ENCODE results near the gene SDHAF1. TPM values are rescaled to one million over a fixed set of nuclear protein-coding genes. Genes with fewer than 3 reads are reported as not detected.
"Not testable (repeated sequence)": the region's sequence is repeated elsewhere in the genome, so short reads cannot be mapped to it uniquely, and the experiment has no call there.

Gene SDHAF1, protein sequence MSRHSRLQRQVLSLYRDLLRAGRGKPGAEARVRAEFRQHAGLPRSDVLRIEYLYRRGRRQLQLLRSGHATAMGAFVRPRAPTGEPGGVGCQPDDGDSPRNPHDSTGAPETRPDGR
- polyA plus RNA-seq (2013, experiment 1 of 4) = 9.9 TPM
- polyA plus RNA-seq (2013, experiment 2 of 4) = 9.6 TPM
- polyA plus RNA-seq (2013, experiment 3 of 4) = 10.0 TPM
- polyA plus RNA-seq (2013, experiment 4 of 4) = 11.0 TPM

DNA sequence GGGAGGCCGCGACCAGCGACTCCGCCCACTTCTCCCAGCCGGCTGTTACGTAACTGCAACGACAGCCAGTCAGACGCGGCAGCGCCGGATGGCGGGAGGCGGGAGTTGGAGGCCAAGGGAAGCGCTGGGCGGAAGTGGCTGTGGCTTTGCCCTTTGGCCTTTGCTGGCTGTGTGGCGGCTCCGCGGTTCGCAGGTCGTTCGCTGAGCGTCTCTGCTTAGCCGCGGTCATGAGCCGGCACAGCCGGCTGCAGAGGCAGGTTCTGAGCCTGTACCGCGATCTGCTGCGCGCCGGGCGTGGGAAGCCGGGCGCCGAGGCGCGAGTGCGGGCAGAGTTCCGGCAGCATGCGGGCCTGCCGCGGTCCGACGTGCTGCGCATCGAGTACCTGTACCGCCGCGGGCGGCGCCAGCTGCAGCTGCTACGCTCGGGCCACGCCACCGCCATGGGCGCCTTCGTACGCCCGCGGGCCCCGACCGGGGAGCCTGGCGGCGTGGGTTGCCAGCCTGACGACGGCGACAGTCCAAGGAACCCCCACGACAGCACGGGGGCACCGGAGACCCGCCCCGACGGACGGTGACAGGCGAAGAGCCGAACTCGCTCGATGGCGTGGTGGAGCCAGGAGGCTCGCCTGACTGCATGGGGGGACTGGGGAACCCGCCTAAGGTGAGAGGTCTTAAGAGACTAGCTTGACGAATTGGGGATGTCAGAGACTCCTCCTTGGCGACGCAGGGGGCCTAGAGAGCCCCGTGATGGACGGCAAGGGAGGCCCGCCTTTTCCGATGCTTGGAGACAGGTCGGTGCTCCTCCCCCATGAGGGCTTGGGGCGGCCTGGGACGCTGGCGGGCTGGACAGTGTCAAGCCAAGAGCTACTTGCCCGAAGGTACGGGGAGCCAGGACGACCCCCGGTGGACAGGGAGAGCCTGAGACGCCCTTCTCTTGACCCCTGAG is at the start of gene SDHAF1:
SDHAF1 (plus strand) TSS at position 141 of the 946 bp plus-strand sequence; CDS start at position 228, 87 bp downstream.
- peak within 1 kb of the TSS; percentile 88 for H3K4me3 ChIP-seq (ENCODE audit: insufficient read depth, low read depth, low read length)
- peaks cover 7% of the 10 kb centered on the region for H3K4me1 ChIP-seq (ENCODE audit: control insufficient read depth, insufficient read depth, low read length)
- WGBS, 2 experiments = 0 to 1% methylated on average over 97 of the region's 97 CpGs

GRCh38 chr19:35946203-35946602 is 48.8 kb upstream of the SDHAF1 start:
- Histone ChIP-seq H3K27ac (ENCODE audit: insufficient read depth, low read depth, low read length, poor library complexity, severe bottlenecking) (no peak overlapping the region), H3K4me1 (ENCODE audit: control insufficient read depth, insufficient read depth, low read length) (no peaks in the 10 kb centered on the region), H3K36me3 (ENCODE audit: control insufficient read depth, insufficient read depth, low read length) (no peaks in the 10 kb centered on the region), H3K9me3 (ENCODE audit: control insufficient read depth, low read length) (no peaks in the 10 kb centered on the region), H3K27me3 (ENCODE audit: control insufficient read depth, insufficient read depth, low read length, poor library complexity, severe bottlenecking) (no peaks in the 10 kb centered on the region), H3K4me3 (ENCODE audit: insufficient read depth, low read depth, low read length) (no peak overlapping the region)
- 94 to 95% methylated on average over 4 of the region's 4 CpGs for WGBS, 2 experiments

More for the DNA sequence above, at the start of gene SDHAF1:
- no peaks in the 10 kb centered on the region for H3K9me3 ChIP-seq (ENCODE audit: control insufficient read depth, low read length)
- H3K27me3 ChIP-seq (ENCODE audit: control insufficient read depth, insufficient read depth, low read length, poor library complexity, severe bottlenecking) = no peaks in the 10 kb centered on the region
- no peak within 1 kb of the TSS for H3K27ac ChIP-seq (ENCODE audit: insufficient read depth, low read depth, low read length, poor library complexity, severe bottlenecking)
- H3K36me3 ChIP-seq (ENCODE audit: control insufficient read depth, insufficient read depth, low read length) = no peaks in the 10 kb centered on the region

DNA sequence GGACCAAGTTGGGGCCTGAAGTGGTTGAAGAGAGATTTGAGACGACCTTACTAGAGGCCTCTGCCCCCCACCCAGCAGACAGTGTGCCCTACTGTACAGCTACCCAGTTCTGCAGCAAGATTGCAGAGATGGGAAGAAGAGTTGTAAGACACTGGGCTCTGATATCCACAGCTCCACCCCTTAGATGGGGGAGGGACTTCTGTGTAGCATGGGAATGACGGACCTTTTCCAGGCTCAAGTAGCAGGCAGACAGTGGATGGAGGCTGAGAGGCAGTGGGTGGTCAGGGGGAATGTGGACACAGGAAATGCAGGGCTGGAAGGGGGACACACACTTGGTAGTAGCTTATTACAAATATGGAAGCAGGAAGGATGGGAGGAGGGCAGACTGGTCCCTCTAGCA is 45.9 kb upstream of the SDHAF1 start:
- Histone ChIP-seq H3K4me1 (ENCODE audit: control insufficient read depth, insufficient read depth, low read length) (no peaks in the 10 kb centered on the region), H3K9me3 (ENCODE audit: control insufficient read depth, low read length) (no peaks in the 10 kb centered on the region), H3K36me3 (ENCODE audit: control insufficient read depth, insufficient read depth, low read length) (no peaks in the 10 kb centered on the region), H3K27ac (ENCODE audit: insufficient read depth, low read depth, low read length, poor library complexity, severe bottlenecking) (no peak overlapping the region), H3K27me3 (ENCODE audit: control insufficient read depth, insufficient read depth, low read length, poor library complexity, severe bottlenecking) (no peaks in the 10 kb centered on the region), H3K4me3 (ENCODE audit: insufficient read depth, low read depth, low read length) (no peak overlapping the region)
- 57 to 61% methylated on average over 2 of the region's 2 CpGs for WGBS, 2 experiments

GRCh38 chr19:35955881-35956634 is 38.9 kb upstream of the SDHAF1 start:
- Histone ChIP-seq H3K4me3 (ENCODE audit: insufficient read depth, low read depth, low read length) (no peak overlapping the region), H3K36me3 (ENCODE audit: control insufficient read depth, insufficient read depth, low read length) (no peaks in the 10 kb centered on the region), H3K27ac (ENCODE audit: insufficient read depth, low read depth, low read length, poor library complexity, severe bottlenecking) (no peak overlapping the region), H3K9me3 (ENCODE audit: control insufficient read depth, low read length) (no peaks in the 10 kb centered on the region), H3K27me3 (ENCODE audit: control insufficient read depth, insufficient read depth, low read length, poor library complexity, severe bottlenecking) (peaks cover 46% of the 10 kb centered on the region), H3K4me1 (ENCODE audit: control insufficient read depth, insufficient read depth, low read length) (no peaks in the 10 kb centered on the region)
- 83 to 89% methylated on average over 6 of the region's 6 CpGs for WGBS, 2 experiments

- not testable (repeated sequence) for H3K4me1 ChIP-seq (ENCODE audit: control insufficient read depth, insufficient read depth, low read length); H3K36me3 ChIP-seq (ENCODE audit: control insufficient read depth, insufficient read depth, low read length); H3K27ac ChIP-seq (ENCODE audit: insufficient read depth, low read depth, low read length, poor library complexity, severe bottlenecking); H3K4me3 ChIP-seq (ENCODE audit: insufficient read depth, low read depth, low read length); H3K9me3 ChIP-seq (ENCODE audit: control insufficient read depth, low read length)
- 75 to 79% methylated on average over 8 of the region's 8 CpGs for WGBS, 2 experiments
- peaks cover 51% of the 10 kb centered on the region for H3K27me3 ChIP-seq (ENCODE audit: control insufficient read depth, insufficient read depth, low read length, poor library complexity, severe bottlenecking)
Measured at GRCh38 chr19:35957411-35957810, 37.6 kb upstream of the SDHAF1 start.

DNA sequence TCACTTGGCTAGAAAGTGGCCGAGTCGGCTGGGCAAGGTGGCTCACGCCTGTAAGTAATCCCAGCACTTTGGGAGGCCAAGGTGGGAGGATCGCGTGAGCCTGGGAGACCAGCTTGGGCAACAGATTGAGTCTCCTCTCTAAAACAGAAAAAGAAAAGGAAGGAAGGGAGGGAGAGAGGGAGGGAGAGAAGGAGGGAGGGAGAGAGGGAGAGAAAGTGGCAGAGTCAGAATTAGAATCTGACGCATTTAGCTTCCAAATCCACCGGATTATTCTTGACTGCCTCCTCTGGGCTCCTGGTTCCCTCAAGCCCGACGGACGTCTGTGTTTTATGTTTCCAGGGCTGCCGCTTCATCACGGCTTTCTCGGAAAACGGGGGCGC is 36.3 kb upstream of the SDHAF1 start:
- H3K4me3 ChIP-seq (ENCODE audit: insufficient read depth, low read depth, low read length) = no peak overlapping the region
- peaks cover 51% of the 10 kb centered on the region for H3K27me3 ChIP-seq (ENCODE audit: control insufficient read depth, insufficient read depth, low read length, poor library complexity, severe bottlenecking)
- no peaks in the 10 kb centered on the region for H3K36me3 ChIP-seq (ENCODE audit: control insufficient read depth, insufficient read depth, low read length)
- H3K4me1 ChIP-seq (ENCODE audit: control insufficient read depth, insufficient read depth, low read length) = no peaks in the 10 kb centered on the region
- H3K27ac ChIP-seq (ENCODE audit: insufficient read depth, low read depth, low read length, poor library complexity, severe bottlenecking) = no peak overlapping the region
- no peaks in the 10 kb centered on the region for H3K9me3 ChIP-seq (ENCODE audit: control insufficient read depth, low read length)
- 49 to 53% methylated on average over 15 of the region's 15 CpGs for WGBS, 2 experiments

DNA sequence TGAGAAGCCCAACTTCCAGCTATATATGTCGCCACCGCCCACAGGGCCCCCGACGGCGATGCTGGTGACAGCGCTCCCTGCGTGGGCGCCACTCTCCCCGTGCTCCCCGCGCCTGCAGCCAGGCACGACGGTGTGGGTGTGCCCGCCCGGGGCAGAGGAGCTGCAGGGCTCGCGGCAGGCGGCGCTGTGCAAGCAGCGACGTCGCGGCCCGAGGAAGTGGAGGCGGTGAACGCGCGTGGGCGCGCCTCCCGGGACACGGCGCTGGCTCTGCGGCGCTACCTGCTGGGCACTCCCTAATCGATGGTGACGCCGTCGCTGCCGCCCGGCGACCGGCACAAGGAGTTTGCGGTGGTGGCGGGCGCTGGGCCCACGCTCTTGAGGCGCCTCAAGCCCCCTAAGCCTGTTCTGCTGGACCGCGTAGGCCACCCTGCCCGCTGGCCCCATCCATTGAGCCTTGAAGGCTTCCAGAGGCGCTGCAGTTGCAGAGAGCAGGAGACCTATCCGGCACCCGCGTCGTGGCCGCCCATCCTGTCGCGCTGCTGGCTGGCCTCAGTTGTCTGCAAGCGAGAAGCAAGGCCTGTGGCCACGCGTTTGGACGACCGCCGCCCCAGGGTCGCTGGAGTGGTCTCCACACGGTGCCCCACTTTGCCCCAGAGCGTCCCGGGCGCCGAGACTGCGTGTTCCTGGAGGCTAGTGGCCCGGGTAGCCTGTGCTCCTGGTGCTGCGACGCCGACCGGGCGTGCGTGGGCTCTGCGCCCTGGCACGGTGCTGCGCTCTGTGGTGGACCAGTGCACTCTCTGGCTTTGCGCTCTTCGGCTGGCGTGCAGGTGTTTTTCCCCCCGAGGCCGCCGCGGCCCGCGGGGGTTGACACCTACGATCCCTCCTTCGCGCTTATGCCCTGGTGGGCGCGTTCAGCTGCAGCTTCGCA is 35.7 kb upstream of the SDHAF1 start:
- no peaks in the 10 kb centered on the region for H3K36me3 ChIP-seq (ENCODE audit: control insufficient read depth, insufficient read depth, low read length)
- H3K27me3 ChIP-seq (ENCODE audit: control insufficient read depth, insufficient read depth, low read length, poor library complexity, severe bottlenecking) = peaks cover 51% of the 10 kb centered on the region
- no peaks in the 10 kb centered on the region for H3K9me3 ChIP-seq (ENCODE audit: control insufficient read depth, low read length)
- H3K4me1 ChIP-seq (ENCODE audit: control insufficient read depth, insufficient read depth, low read length) = no peaks in the 10 kb centered on the region
- no peak overlapping the region for H3K27ac ChIP-seq (ENCODE audit: insufficient read depth, low read depth, low read length, poor library complexity, severe bottlenecking)
- WGBS, 2 experiments = 30% methylated on average over 97 of the region's 97 CpGs
- no peak overlapping the region for H3K4me3 ChIP-seq (ENCODE audit: insufficient read depth, low read depth, low read length)

- Histone ChIP-seq H3K4me1 (ENCODE audit: control insufficient read depth, insufficient read depth, low read length) (no peaks in the 10 kb centered on the region), H3K27ac (ENCODE audit: insufficient read depth, low read depth, low read length, poor library complexity, severe bottlenecking) (no peak overlapping the region), H3K27me3 (ENCODE audit: control insufficient read depth, insufficient read depth, low read length, poor library complexity, severe bottlenecking) (peaks cover 51% of the 10 kb centered on the region), H3K36me3 (ENCODE audit: control insufficient read depth, insufficient read depth, low read length) (no peaks in the 10 kb centered on the region), H3K4me3 (ENCODE audit: insufficient read depth, low read depth, low read length) (no peak overlapping the region), H3K9me3 (ENCODE audit: control insufficient read depth, low read length) (no peaks in the 10 kb centered on the region)
- WGBS, 2 experiments = 72 to 74% methylated on average over 18 to 20 of the region's 20 CpGs
Measured at GRCh38 chr19:35959968-35960320, 35.0 kb upstream of the SDHAF1 start.

DNA sequence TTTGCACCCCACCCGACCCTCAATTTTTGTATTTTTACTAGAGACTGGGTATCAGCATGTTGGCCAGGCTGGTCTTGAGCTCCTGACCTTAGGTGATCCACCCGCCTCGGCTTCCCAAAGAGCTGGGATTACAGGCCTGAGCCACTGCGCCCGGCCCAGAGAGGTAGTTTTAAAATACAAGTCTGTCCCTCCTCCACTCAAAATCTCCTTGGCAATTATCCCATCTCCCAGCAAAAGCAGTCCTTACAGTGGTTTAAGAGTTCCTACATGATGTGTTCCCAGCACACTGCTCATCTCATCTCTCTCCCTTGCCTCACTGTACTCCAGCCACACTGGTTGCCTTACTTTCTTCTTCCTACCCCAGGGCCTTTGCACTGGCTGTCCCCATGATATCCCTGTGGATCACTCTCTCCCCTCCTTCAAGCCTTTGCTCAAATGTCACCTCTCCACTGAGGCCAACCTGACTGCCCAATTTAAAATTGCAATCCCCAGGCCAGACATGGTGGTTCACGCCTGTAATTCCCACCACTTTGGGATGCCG is 34.5 kb upstream of the SDHAF1 start:
- H3K27ac ChIP-seq (ENCODE audit: insufficient read depth, low read depth, low read length, poor library complexity, severe bottlenecking) = no peak overlapping the region
- peaks cover 51% of the 10 kb centered on the region for H3K27me3 ChIP-seq (ENCODE audit: control insufficient read depth, insufficient read depth, low read length, poor library complexity, severe bottlenecking)
- 90 to 94% methylated on average over 7 of the region's 7 CpGs for WGBS, 2 experiments
- no peaks in the 10 kb centered on the region for H3K9me3 ChIP-seq (ENCODE audit: control insufficient read depth, low read length)
- no peaks in the 10 kb centered on the region for H3K4me1 ChIP-seq (ENCODE audit: control insufficient read depth, insufficient read depth, low read length)
- H3K4me3 ChIP-seq (ENCODE audit: insufficient read depth, low read depth, low read length) = no peak overlapping the region
- no peaks in the 10 kb centered on the region for H3K36me3 ChIP-seq (ENCODE audit: control insufficient read depth, insufficient read depth, low read length)
